ENCODE data around the gene LTBP3.

The LTBP3 gene

DNA sequence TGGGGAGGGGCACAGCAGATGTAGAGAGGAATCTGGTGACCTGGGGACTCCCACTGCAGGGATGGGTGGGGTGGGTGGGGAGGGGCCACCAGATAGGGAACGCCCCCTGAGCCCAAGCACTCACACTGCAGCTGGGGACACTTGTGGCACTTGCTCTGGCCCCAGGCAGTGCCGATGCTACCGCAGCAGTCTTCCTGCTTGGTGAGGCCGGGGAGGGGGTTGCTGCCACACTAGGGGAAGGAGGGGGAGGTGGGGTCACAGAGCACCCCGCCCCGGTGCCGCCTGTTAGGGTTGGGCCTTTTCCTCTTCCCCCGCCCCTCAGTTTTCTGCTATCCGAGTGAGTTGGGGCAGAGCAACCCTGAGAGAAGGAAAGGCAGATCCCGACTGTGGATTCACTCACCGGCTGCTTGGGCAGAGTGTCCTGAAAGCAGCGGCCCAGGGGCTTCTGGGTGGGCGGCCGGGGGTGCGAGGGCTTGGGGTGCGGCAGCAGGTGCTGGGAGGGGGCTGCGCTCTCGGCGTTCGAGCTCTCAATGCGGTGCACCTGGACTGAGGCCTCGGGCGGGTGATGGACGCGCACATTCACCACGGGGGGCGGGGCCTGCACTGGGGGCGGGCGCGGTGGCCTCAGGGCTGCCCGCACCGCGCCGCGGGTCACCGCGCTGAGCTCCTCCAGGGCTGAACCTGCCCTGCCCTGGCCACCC is 4.7 kb downstream of the LTBP3 start:
- DNase-seq (ENCODE audit: low spot score), result peak; percentile 62

DNA sequence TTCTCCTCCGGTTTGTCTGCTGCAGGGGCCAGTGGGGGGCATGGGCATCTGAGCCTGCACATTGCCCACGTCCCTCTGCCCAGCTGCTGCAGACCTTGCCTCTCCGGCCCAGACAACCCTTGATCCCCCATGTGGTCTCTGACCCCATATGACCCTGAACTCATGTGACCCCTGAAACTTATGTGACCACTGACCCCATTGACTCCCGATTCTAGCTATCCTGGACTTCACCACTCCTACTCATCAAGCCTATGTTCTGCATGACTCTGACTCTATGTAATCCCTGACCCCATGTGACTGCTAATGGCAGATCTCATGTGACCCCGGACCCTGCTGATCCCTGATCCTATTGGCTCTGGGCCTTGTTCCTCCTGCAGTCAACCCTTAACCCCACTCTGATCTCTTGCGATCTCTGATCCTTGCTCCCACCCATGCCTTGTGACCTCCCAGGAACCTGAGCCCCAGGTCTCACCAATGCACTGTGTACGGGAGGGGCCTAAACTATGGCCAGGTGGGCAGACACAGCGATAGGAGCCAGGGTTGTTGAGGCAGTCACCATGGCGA is 5.7 kb downstream of the LTBP3 start:
- no peak for DNase-seq (ENCODE audit: low spot score)

DNA sequence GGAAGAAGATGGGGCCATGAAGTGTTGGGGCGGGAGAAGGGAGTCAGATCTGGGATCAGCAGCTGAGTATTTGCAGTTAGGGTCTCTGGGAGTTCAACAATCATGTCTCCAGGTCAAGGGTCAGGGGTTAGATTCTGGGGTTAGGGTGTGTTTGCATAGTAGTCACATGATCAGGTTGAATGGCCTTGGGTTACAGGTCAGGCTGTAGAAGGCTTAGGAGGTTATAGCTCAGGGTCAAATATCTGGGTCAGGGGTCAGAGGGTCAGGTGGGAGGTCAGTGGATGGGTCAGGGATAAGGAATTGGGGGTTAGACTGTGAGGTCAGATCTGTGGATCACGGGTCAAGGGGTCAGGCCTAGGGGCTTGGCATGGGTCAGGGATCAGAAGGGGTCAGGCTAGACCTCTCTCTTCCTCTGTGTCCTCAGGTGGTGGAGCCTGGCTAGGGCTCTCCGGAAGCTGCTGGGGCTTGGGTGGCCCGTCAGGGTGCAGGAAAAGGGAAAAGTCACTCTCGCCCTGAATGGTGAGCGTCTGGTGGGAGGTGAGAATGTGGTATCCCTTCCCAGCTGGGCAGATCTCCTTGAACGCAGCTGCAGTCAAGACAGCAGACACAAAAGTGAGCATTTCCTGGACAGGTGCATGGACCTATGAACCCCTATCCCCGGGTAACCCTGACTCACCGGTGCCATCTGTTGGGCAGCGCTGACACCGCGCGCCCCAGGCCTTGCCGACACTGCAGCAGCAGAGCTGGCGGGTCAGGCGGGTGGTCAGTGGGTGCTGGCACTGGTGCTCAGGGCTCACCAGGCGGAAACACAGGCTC is 6.4 kb downstream of the LTBP3 start:
- DNase-seq (ENCODE audit: low spot score), result peak; percentile 67

- DNase-seq (ENCODE audit: low spot score), result no peak
These were observed 9.1 kb downstream of the LTBP3 start for GRCh38 chr11:65549096-65549495.

DNA sequence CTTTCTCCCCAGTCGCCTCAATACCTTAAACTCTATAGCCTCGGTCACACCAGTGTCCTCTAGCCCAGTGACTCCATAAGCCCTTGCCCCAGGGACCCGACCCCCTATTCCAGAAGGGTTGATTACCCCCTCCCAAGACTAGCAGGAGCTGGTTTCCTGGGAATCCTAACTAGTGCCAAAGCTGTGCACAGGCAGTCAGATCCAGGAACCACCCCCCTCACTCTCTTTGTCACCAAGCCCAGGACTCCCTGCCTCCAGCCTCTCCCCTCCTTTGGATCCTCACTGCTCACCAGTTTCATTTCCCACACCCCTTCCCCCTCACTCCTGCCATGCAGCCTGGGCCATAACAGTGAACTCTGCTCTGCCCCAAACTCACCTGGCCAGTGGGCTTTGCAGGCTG is 9.8 kb downstream of the LTBP3 start:
- no peak for DNase-seq (ENCODE audit: low spot score)

DNA sequence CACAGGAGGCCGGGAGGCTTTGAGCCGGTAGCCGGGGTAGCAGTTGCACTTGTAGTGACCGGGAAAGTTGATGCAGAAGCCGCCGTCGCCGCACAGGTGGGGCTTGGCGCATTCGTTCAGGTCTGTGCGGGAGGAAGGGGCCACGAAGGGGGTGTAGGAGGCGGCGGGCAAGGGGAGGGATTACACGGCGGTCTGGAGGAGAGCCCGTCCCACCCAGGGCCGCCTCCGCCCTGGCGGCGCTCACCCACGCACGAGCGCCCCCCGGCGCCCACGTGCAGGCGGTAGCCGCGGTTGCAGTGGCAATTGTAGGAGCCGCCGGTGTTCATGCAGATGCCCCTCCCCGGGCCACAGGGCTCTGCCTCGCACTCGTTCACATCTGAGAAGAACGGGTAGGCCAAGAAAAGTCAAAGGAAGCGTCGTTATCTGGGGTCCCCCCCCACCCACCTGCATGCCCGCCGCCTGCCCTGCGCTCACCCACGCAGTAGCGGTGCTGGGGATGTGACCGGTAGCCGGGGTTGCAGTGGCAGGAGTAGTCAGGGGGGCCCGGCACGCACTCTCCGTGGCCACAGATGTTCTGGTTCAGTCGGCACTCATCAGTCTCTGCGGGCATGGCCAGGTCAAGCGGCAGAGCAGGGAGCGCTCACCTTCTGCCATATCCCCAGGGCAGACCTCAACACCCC is 10.6 kb downstream of the LTBP3 start:
- no peak for DNase-seq (ENCODE audit: low spot score)

DNA sequence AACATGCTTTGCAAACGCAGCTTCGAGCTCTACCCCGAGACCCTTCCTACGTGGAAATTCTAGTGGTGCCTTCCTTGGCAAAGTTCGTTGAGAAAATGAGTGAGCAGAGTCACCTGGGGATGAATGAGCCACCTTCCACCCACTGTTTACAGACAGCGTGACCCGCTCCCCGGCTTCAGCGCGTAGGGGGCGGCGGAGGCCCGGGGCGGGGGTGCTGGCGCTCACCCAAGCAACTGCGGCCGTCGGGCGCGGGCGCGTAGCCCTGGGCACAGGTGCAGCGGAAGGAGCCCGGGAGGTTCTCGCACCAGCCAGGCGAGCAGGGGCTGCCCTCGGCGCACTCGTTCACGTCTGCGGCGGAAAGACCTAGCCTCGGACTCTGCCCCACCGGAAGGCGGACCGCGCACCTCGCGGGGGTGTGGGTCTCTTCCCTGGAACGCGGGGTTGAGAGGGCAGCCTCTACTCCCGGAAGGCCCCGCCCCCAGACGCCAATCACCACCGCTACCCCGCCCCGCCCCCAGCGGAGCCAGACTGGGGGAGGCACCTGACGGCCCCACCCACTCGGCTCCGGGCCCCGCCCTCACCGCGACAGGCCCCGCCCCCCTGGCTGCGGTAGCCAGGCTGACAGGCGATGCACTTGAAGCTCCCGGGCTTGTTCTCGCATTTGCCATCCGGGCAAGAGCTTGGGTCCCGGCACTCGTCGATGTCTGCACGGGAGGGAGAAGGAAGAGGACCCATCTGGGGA is 11.8 kb downstream of the LTBP3 start:
- DNase-seq (ENCODE audit: low spot score), result peak; percentile 97

DNA sequence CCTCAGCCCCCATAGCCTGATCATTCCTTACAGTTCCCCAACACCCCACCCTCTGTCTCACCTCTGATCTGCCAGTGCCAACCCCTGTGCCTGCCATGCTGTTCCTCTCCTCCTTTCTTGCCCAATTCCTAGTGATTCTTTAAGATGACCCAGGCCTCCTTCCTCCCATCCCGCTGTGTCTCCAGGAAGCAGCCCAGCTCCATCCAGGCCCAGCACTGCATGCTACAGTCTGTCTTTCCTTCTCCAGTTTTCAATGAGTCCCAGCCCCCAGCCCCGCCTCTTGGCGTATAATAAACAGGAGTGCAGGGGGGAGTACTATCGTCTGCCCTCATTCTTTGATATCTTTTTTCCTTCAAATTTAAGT is 12.3 kb downstream of the LTBP3 start:
- no peak for DNase-seq (ENCODE audit: low spot score)

GRCh38 chr11:65542738-65543390 is 15.3 kb downstream of the LTBP3 start:
- no peak for DNase-seq (ENCODE audit: low spot score)

DNA sequence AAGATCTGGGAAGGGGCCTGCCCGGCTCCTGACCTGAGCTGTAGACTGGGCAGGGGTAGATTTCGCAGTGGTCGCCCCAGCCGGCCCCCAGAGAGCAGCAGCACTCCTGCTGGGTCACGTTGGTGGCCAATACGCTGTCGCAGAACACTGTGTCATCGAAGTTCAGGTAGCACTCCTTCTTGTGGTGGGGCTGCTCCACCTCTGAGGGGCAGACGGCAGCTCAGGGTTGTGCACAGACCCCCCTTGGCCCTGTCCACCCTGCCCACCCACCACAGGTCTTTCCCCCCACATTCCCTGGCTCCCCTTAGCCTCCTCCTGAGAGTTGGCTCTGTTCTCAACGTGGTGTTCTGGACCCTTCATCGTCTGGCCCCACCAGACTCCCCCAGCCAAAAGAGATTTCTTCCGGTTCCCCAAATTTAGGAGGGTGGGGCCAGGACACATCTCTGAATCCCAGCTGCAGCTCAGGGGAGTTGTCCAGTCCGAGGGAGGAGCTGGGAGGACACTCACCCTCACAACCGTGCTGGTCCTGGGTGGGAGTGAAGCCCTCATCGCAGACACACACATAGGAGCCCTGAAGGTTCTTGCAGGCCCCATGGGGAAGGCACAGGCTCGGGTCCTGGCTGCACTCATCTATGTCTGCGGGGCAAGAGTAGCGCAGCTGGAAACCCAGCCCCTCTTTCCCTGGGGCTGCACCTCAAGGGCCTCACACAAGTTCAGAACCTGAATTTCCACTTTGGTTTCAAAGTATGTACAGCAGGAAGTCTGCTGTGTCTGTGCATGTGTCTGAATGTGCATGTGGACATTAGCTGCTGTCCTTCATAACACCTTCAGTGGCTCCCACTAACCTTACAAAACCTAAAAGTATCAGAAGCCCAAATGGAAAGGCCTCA is 16.8 kb downstream of the LTBP3 start:
- no peak for DNase-seq (ENCODE audit: low spot score)

GRCh38 chr11:65540290-65541092 is 17.7 kb downstream of the LTBP3 start:
- DNase-seq (ENCODE audit: low spot score), result peak; percentile 89

DNA sequence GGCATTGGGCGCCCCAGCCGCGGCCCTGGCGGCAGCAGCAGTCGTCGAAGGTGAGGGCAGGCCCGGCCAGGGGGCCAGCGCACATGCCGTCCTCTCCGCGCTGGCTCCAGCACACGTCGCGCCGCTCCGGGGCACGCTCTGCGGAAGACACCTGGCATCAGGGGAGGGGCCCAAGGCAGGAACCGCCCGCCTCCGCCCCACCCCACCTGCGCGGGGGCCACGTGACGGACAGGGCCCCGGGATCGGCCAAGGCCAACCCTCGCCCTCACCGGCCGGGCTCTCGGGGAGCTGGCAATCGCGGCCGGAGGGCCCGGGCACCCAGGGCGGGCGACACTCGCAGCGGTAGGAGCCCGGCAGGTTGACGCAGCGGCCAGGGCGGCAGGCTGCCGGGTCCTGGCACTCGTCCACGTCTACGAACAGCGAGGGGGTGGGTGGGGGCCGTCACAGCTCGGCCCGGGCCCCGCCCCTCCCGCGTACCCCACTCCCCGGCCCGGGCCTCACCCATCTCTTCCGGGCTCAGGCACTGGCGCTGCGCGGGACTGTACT is 18.3 kb downstream of the LTBP3 start:
- no peak for DNase-seq (ENCODE audit: low spot score)

DNA sequence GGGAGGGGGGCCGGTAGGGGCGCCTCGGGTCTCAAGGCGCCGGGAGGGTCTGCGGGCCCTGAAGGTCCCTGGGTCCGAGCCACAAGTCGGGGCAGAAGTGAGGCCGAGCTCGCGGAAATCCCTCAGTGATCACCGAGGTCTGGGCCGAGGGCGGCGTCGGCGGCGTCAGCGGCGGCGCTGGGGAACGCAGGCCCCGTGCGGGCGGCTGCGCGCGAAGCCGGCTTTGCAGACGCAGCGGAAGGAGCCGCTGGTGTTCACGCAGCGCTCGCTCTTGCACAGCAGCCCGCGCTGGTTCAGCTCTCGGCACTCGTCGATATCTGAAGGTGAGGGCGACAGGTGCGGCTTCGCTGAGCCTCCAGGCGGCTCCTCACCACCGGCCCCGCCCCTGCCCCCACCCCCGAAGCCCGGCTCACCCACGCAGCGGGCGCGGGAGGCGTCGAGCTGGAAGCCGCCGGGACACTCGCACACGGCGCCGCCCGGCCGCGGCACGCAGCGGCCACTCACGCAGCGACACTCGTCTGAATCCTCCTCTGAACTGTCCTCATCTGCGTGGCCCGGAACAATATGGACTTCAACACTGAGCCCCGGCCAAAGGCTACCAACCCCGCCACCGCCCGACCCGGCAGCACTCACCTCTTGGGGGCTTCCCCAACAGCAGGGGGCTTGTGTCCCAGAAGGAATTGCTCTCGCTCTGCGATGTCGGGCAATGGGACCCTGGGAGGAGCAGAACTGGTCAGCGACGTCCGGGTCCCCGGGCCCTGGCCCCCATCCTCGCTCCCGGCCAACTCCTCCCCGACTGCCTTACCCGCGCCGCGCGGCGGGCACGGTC is 19.0 kb downstream of the LTBP3 start:
- DNase-seq (ENCODE audit: low spot score), result no peak

DNA sequence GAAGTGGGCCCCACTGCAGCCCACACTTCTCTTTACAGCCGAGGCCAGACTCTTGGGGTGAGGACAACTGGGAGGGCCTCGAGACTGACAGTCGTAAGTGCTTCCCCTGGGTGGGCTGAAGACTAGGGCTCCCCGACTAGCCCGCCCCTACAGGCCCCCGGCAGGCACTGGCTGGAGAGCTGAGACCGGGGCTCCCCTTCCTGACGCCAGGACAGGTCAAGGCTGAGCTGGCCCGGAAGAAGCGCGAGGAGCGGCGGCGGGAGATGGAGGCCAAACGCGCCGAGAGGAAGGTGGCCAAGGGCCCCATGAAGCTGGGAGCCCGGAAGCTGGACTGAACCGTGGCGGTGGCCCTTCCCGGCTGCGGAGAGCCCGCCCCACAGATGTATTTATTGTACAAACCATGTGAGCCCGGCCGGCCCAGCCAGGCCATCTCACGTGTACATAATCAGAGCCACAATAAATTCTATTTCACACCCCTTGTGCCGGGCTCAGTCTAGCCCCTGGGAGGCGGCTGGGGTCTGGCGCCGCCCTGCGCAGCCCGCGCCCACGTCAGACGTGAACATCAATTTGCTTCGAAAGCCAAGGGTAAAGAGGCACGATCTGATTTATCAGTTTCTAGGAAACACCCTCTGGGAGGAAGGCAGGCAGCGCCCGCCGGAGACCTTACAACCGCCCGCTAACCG is 19.8 kb downstream of the LTBP3 start:
- no peak for DNase-seq (ENCODE audit: low spot score)

GRCh38 chr11:65537620-65538231 is 20.4 kb downstream of the LTBP3 start:
- DNase-seq (ENCODE audit: low spot score), result no peak

GRCh38 chr11:65537296-65537597 is 20.9 kb downstream of the LTBP3 start:
- no peak for DNase-seq (ENCODE audit: low spot score)
